OCI-LY7 (cell line): Measurements from ENCODE around the gene PSAPL1.

Experiments
- CTCF ChIP-seq: fragments of 200-600 bp; sonication (generic); conservative IDR thresholded peaks from 2 replicates; pipeline ENCODE4 v1.5.1; 2014; ENCODE audit warnings: mild to moderate bottlenecking, antibody characterized with exemption, low read length, moderate library complexity, mixed read lengths
- EZH2phosphoT487 ChIP-seq: fragments of 200-600 bp; sonication (generic); IDR thresholded peaks from 2 replicates; pipeline ENCODE4 v1.6.1; 2018; ENCODE audit warnings: low read depth, borderline replicate concordance, mild to moderate bottlenecking, mixed run types, antibody characterized with exemption, low read length, moderate library complexity, mixed read lengths

GRCh38 chr4:7400671-7401298 is 33.9 kb downstream of the PSAPL1 start:
- TF ChIP-seq CTCF (no peak), EZH2phosphoT487 (no peak)
